ENCODE measurements around the gene SST. TPM values are rescaled to one million over a fixed set of nuclear protein-coding genes. Genes with fewer than 3 reads are reported as not detected.

SST gene
- total RNA-seq: not detected in 2 replicates

DNA sequence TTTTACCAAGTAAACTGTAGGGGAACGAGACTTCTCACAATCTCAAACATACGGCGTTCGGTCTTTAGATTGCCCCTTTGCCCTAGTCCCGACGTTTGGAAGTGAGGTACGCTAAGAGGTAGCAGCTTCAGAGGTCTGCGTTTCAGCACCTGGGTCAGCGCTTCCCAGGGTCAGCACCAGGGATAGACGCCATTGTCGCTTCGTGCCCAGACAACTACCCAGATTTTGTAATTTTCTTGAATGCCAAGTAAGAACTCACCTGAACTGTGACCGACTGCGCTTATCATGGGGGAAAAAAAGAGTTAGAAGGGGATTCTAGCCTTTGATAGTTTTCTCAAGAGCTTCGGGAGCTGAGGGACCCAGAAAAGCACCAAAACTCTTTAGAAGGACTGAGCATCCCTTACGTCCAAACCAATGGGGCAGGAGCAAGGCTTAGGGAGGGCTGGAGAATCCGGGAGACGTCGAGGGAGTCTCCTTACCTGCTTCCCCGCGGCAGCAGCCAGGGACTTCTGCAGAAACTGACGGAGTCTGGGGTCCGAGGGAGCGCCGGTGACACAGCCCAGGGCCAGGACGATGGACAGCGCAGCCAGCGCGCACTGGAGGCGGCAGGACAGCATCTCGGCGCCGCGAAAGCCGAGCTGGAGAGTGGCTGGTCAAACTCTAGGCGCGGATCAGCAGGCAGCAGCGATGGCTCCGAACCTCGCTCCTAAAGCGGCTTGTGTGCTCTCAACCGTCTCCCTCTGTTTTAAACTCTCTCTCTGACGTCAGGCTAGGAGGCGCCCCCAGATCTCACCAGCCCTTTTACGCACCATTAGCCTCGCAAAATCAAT lies at the start of gene SST:
TSS of gene SST (minus strand) at position 720 of the 830 bp plus-strand sequence. CDS start at position 617, 103 bp downstream.
- peak; percentile 12 for DNase-seq (ENCODE audit: extremely low read depth, low read depth, low spot score)

DNA sequence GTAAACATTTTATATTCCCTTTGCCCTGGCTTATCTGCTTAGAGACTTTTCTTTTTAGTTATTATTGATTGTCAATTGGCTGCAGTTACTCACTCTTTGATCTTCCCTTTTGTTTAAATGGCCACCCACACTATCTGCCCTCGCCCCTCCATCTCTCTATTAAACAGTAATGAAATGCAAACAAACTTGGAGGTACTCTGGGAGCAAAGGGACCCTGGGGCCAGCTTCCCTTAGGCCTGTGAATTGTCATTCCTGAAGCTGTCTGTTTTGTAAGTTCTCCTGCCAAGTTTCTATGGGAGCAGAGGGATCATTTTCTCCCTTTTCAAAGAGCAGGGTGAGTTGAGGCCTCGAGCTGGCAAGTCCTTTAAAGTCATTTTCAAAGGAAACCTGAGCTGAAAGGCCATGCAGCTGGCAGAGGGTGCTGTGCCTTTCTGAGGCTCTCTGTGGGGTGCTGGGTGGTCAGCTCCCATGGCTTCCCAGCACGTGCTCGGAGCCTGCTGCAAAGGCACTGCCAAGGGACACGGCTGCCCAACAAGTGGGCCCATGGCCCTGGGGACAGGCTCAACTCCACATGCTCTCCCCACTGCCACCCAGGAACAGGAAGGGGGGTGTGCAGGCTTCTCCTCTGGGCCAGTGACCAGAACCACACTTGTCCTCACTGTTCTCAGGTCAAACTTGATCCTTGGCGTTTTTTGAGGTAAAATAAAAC lies 49.6 kb upstream of the SST start:
- DNase-seq (ENCODE audit: extremely low read depth, low read depth, low spot score): no peak

DNA sequence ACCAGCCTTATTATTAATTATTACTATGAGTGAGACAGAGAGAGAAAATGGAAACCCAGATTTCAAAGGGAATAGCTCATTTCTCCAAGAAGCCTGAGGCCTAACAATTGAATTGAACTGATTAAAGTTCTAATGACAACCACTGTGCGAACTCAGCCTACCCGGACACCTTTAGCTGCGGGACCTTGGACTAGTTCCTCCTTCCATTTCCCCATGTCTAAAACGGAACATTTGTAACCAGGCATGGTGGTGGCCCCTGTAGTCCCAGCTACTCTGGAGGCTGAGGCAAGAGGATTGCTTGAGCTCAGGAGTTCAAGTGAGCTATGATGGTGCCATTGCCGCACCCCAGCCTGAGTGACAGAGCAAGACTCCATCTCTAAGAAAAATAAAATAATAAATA lies 48.6 kb upstream of the SST start:
- DNase-seq (ENCODE audit: extremely low read depth, low read depth, low spot score): no peak

DNA sequence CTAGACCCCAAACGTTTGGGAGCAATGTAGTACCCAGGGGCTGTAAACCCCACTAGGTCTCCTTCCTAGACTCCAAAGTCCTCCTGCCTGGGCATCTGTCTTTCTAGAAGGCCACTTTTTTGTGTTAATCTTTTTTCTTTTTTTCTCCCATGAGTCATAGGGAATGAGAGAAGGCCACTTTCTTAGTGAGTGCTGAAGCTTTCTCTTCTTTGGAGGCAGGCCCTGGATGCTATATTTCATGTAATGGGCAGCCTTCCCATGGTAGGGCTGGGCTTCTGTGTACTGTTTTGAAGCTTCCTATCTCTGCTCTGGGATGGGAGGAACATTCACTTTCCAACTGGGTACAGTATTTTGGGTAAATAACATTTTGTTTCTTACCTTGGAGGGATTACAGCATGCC lies 47.4 kb upstream of the SST start:
- no peak for DNase-seq (ENCODE audit: extremely low read depth, low read depth, low spot score)

DNA sequence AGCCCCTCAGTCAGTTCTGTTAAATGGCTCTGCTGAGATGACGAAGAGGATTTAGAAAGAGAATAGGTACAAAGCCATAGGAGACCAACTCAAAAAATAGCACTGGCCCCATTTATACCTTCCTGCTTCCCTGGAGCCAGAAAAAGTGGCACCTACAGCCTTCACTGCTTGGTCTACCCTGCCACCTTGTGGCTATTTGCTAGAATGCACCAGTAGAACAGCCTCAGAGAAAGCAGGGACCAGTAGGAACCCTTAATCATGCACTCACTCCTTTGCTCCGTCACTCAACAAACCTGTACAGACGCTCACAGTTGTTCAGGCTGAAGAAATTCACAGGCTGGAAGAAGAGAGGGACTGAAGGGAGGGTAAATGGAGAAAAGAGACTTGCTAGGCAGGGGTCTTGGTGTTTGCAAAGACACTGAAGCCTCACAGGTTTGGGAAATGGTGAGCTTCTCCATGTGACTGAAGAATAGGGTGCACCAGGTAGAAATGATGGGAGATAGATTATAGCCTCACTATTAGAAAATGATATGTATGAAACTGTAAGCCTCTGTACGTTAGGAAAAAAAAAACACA lies 44.3 kb upstream of the SST start:
- DNase-seq (ENCODE audit: extremely low read depth, low read depth, low spot score): no peak

DNA sequence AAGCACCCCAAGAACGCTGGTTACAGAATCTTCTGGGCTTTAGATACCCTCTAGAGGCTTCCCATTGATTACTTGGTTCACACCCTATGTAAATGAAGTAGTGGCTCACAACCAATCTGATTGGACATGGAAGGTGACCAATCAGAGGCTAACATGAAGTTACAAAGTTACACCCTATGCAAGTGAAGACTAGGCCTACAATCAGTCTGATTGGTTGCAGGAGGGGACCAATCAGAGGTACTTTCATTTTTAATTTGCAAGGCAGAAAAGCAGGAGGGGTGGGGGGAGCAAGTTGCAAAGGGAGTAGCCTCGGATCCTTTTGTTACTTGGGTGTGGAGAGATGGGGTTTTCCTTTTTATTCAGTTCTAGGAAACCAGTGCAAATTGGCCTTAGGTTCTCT lies 43.3 kb upstream of the SST start:
- DNase-seq (ENCODE audit: extremely low read depth, low read depth, low spot score): no peak

DNA sequence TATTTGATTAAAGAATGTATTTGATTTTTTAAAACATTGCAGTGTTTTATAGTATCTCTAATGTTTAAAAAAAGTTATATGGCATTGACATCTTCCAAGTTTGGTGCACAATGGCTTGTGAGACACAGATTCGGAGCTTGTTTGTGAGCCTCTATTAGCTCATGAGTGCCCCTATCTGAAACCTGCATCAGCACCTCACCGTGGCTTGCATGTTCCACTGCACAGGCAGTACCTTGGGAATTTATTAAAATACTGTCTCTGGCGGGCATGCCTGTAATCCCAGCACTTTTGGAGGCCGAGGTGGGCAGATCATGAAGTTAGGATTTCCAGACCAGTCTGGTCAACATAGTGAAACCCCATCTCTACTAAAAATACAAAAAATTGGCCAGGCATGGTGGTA lies 39.0 kb upstream of the SST start:
- DNase-seq (ENCODE audit: extremely low read depth, low read depth, low spot score): no peak

DNA sequence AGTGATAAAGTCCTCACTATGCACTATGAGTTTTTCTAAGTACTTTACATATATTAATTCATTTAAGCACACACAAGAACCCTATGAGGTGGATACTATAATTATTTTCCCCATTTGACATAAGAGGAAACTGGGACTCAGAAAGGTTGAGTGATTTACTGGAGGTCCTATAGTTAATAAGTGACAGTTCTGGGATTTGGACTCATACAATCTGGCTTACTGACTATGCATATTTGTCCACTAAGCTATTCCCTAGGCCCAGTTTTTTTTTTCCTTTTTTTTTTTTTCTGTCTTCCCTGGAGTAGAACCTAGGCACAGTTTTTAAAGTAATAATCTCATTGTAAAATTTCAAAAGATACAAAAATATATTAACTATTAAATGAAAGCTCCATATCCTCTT lies 38.5 kb upstream of the SST start:
- DNase-seq (ENCODE audit: extremely low read depth, low read depth, low spot score): no peak

DNA sequence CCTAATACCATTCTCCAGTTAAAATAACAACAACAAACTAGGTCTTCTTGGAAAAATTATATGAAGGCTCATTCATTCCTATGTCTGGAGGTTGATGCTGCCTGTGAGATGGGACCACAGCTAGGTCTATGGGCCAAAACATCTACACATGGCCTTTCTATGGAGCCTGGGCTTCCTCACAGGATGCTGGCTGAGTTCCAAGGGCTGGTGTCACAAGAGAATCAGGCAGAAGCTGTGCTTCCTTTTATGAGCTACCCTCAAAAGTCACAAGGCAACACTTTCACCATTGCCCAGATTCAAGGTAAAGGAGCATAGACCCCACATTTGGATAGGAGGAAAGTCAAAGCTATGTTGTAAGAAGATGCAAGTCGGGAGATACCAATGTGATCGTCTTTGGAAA lies 36.8 kb upstream of the SST start:
- no peak for DNase-seq (ENCODE audit: extremely low read depth, low read depth, low spot score)

DNA sequence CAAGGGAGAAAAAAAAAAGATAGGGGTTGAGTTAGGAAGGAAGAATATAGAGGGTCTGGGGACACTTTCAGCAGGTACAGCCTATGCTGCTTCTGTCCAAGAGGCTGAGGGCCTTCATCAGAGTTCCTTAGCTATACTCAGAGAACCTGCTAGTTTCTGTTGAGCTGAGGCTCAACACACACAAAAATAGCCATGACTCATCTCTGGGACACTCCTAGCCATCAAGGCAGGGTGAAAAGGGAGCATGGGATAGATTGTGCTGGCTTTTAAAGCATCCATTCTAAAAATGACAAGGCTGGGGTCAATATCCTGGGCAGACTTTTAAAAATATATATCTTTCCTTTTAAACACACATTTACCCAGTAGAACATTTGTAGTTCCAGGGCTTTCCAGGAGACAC lies 35.0 kb upstream of the SST start:
- no peak for DNase-seq (ENCODE audit: extremely low read depth, low read depth, low spot score)

DNA sequence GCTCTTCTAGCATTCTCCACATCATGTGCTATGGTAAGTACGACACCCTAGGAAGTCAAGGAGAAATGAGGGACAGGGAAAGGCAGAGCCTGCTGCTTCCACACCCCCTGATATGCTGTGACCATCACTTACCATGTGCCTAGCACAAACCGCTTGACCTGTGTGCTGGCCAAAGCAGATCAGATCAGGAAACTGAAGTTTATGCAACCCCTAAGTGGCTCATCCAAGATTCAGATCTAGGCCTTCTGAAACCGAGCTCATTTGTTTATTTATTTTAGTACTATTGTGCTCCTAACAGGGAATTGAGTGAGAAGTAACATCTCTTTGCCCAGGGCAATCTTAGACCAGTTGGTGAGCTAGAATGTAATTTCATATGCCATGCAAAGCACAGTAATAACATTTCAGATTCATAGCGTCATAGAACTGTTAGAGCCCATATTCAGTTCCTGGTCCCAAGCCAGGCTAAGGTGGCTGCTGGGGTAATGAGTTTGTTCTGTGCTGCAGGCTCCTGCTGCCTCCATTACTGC lies 32.4 kb upstream of the SST start, which contains the start of gene RTP2:
TSS of gene RTP2 (minus strand) at position 51 of the 527 bp plus-strand sequence. CDS start 429 bp downstream, outside the sequence.
- DNase-seq (ENCODE audit: extremely low read depth, low read depth, low spot score): no peak

DNA sequence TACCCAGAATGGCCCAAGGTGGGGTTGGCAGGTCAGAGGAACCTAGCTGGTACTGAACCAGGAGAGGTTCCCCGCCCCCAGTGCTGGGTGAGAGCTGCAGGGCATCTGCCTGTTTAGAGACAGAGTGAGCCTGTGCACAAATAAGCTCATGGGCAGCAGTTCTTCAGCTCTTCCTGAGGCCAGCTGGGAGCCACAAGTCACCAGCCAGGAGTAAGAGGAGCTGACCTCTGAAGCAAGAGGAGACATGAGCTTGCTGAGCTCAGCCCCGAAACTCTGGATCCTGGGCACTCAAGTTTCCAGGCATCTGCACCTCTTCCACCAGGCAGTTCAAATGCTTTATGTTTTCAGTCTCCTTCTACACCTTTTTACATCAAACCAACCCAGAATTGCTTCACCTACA lies 30.1 kb upstream of the SST start:
- no peak for DNase-seq (ENCODE audit: extremely low read depth, low read depth, low spot score)

DNA sequence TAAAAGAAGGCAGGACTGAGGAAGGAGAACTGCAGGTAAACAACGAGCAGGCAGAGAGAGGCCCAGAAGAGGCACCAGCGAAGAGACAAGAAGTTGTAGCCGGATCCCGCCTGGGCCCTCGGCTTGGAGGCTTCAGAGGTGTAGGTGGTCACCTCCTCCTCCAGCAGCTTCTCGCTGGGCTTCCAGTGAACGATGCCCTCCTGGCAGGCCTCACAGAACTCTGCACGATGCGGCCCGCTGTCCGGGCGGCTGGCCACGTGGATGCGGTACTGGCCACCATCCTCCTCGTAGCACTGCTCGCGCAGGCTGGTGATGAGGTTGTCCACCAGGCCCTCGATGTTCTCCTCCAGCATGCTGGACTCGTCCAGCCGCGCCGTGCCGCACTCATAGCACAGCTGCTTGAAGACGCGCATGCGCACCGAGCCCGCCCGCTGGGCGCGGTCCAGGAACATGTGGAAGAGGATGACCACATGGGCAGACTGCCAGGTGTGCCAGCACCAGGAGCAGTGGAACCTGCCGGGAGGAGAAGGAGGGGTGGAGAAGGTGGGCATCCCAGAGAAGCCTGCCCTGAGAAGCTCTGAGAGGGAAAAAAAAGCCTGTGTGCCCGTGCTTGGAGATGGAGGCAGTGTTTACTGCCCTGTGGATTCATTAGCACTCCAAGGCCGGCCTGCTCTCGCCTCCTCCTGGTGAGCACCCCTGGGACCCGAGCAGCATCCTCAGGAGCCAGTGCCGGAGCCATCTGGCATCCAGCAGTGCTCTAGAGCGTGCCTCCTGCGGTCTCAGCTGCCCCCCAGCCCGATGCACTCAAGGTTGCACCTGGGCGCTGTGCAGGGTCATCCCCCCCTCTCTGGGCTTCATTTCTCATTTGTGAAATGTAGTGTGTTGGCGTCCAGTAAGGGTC lies 28.6 kb upstream of the SST start:
- DNase-seq (ENCODE audit: extremely low read depth, low read depth, low spot score): no peak

DNA sequence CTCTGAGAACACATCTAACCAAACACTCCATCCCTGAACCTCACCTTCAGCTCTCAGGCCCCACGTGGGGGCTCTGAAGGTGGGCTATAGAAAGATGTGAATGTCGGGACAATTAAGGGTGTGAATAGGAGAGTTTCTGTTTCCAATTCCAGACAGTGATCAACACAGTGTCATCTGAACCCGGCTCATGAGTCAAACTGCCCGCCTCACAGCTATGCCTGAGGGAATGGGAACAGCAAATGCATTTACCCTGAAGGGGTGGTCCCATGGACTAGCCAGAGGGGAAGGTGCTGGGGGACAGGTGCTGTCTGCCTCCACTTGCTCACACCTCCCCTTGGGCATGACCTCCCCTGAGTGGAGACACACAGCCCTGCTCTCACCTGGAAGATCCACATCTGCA lies 25.8 kb upstream of the SST start:
- no peak for DNase-seq (ENCODE audit: extremely low read depth, low read depth, low spot score)

DNA sequence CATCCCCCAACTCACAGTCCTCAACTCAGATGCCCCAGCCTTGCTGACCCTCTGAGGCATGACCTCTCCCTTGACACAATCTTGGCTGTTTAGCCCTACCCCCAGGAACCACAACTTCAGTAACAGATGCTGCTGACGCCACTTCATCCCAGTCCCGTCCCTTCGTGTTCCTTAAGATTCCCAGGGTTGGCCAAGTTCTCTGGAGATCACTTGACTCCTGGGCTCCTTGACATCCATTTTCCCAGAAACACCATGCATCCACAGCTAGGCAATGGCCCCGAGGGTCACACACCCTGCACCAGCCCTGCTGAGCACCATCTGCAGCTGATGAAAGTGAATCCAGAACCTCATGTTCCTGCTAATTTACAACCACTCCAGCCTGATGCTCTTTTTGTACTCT lies 25.3 kb upstream of the SST start:
- DNase-seq (ENCODE audit: extremely low read depth, low read depth, low spot score): no peak

DNA sequence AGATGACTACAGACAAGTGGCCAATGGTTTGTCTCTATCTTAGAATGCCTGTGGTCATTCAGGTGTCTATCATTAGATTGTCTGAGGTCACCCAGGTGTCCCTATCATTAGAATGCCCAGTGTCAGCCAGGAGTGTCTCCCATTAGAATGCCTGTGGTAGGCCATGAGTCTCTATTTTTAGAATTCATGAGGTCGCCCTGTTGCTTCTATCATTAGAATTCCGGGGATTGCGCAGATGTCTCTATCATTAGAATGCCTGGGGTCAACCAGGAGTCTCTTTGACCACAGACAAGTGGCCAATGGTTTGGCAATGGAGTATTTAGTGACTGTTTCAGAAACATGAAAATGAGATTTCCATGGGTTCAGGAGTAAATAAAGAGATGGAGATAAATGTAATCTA lies 24.6 kb upstream of the SST start:
- DNase-seq (ENCODE audit: extremely low read depth, low read depth, low spot score): no peak

DNA sequence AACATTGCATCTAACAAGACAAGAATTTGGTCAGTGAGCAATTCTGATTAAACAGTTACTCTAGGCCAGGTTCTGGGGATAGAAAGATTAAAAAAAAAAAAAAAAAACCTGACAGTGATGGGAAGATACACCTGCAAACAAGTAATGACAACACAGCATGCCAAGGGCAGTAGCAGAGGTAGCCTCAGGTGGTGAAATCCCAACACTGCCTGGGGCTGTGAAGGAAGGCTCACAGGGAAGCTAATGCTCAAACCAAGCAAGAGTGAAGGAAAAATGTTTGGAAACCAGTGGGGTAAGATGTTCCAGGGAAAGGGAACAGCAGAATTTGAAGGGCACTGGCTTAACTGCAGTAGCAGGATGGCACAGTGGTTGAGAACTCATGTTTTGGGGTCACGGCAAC lies 23.2 kb upstream of the SST start:
- DNase-seq (ENCODE audit: extremely low read depth, low read depth, low spot score): no peak

DNA sequence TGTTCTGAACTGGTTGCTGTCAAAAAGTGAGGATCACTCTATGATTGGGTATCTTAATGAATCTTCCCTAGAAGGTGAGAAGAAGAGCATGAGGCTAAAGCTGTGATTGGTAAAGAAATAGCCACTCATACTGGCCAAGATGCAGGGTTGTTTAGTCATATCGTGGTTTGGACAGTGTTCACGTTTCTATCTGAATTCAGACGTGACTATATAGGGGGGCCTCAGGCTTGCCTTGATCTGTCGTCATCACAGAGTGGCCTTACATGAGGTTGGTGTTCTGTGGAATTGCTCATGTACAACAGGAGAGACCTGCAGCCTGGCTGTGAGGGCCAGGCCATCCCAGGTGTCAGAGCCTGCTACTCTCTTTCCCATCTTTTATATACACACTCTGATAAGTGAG lies 19.8 kb upstream of the SST start:
- no peak for DNase-seq (ENCODE audit: extremely low read depth, low read depth, low spot score)

DNA sequence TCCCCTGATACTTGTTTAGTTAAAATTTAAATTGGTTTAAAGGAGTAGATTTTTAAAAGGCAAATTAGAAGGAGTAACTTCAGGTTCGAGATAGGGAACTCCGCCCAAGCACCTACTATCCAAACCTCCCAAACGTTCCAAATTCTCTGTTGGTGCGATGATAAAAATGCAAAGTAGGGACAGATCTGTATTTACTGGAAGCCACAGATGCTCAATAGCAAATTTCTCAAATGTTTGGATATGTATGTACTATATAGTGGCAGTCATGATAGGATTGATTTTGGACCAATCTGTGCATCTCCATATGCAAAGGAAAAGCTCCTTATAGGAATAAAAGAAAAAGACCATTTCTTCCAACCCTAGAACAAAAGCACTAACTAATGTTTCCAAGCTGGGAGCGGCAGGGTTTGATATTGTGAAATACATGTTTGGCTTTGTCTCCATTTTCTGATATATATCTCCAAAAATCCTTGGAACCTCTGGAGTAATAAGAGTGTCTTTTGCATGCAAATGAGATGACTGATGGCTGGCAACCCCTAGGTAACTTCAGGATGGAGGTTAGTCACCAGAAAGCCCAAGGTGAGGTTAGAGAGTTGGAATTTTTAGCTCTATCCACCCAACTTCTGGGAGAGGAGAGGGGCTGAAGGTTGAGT lies 16.6 kb upstream of the SST start:
- no peak for DNase-seq (ENCODE audit: extremely low read depth, low read depth, low spot score)

DNA sequence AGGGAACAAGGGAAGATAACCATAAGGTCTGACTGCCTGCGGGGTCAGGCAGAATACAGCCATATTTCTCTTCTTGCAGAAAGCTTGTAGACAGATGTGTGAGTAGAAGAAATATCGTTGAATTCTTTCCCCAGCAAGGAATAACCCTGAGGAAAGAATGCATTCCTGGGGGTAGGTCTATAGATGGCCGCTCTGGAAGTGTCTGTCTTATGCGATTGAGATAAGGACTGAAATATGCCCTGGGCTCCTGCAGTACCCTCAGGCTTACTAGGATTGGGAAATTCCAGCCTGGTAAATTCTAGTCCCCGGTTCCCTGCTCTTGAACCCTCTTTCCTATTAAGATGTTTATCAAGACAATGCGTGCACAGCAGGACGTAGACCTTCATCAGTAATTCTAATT lies 15.8 kb upstream of the SST start:
- no peak for DNase-seq (ENCODE audit: extremely low read depth, low read depth, low spot score)

All from glomerular endothelial cell (primary cell).